NCI-H2107 treated with DMSO at 0.1 percent for 48 hours (cell line): Measurements from ENCODE around the gene IFRD1.
"Not testable (repeated sequence)": the region's sequence is repeated elsewhere in the genome, so short reads cannot be mapped to it uniquely, and the experiment has no call there.

Source experiments
- DNase-seq: peaks from one replicate; lab custom pipeline; 2025; ENCODE audit not compliant: unreplicated experiment; lab: John Stamatoyannopoulos, UW

Gene IFRD1

GRCh38 chr7:112439476-112439875 is 10.8 kb upstream of the IFRD1 start:
- DNase-seq, result no peak

- no peak for DNase-seq
Measured at GRCh38 chr7:112442210-112442609, 8.1 kb upstream of the IFRD1 start.

- DNase-seq, result no peak
Measured at GRCh38 chr7:112444505-112444904, 5.8 kb upstream of the IFRD1 start.

- no peak for DNase-seq
Measured at GRCh38 chr7:112446431-112446830, 3.8 kb upstream of the IFRD1 start.

GRCh38 chr7:112447406-112447805 is 2.9 kb upstream of the IFRD1 start:
- DNase-seq, result no peak

GRCh38 chr7:112448381-112448780 is 1.9 kb upstream of the IFRD1 start:
- no peak for DNase-seq

- DNase-seq, result no peak
Measured at GRCh38 chr7:112448891-112449290, 1.4 kb upstream of the IFRD1 start.

- peak; percentile 57 for DNase-seq
Measured at GRCh38 chr7:112449353-112449752, 907 bp upstream of the IFRD1 start.

GRCh38 chr7:112450807-112451761 is 824 bp downstream of the IFRD1 start:
- DNase-seq, result peak; percentile 97

- peak; percentile 49 for DNase-seq
Measured at GRCh38 chr7:112452102-112452888, 2.0 kb downstream of the IFRD1 start.

GRCh38 chr7:112453505-112454171 is 3.4 kb downstream of the IFRD1 start:
- DNase-seq, result no peak

- DNase-seq, result not testable (repeated sequence)
Measured at GRCh38 chr7:112454191-112454590, 3.9 kb downstream of the IFRD1 start.

- no peak for DNase-seq
Measured at GRCh38 chr7:112459645-112460044, 9.4 kb downstream of the IFRD1 start.

GRCh38 chr7:112462236-112462635 is 12.0 kb downstream of the IFRD1 start:
- peak; percentile 78 for DNase-seq

- DNase-seq, result no peak
Measured at GRCh38 chr7:112467867-112468266, 17.6 kb downstream of the IFRD1 start.

- no peak for DNase-seq
Measured at GRCh38 chr7:112470194-112470593, 19.9 kb downstream of the IFRD1 start.

- DNase-seq, result no peak
Measured at GRCh38 chr7:112476390-112477052, 26.3 kb downstream of the IFRD1 start.

GRCh38 chr7:112481121-112481736 is 31.0 kb downstream of the IFRD1 start:
- no peak for DNase-seq

- no peak for DNase-seq
Measured at GRCh38 chr7:112481833-112482670, 31.8 kb downstream of the IFRD1 start.
